ENCODE data around the gene CRISP2. TPM values are rescaled to one million over a fixed set of nuclear protein-coding genes. Genes with fewer than 3 reads are reported as not detected.
"Not testable (repeated sequence)": the region's sequence is repeated elsewhere in the genome, so short reads cannot be mapped to it uniquely, and the experiment has no call there.

The CRISP2 gene, protein sequence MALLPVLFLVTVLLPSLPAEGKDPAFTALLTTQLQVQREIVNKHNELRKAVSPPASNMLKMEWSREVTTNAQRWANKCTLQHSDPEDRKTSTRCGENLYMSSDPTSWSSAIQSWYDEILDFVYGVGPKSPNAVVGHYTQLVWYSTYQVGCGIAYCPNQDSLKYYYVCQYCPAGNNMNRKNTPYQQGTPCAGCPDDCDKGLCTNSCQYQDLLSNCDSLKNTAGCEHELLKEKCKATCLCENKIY
- total RNA-seq = not detected in 2 replicates

DNA sequence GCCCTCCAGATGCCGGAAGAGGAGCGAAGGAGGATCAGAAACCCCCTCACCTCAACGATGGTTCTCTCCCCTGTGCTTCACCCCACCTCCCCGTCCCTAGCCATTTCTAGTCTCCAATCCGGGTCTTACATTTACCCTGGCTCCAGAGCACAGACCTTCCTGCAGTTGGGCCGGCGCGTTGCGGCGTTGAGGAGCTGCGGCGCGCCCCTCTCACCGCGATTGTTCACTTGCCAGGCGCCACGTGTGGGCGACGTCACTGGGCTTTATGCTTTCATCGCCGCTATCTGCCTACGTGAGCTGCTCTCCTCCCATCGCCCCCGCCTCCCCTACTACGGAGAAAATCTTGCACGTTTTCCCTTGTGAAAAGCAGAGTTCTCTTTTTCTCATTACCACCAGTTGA, at the start of gene CRISP2:
CRISP2 (minus strand) TSS at position 198 of the 400 bp plus-strand sequence. CDS start 4,347 bp downstream, outside the sequence.
- no peak for DNase-seq (ENCODE audit: low read depth in 2 of 2)

DNA sequence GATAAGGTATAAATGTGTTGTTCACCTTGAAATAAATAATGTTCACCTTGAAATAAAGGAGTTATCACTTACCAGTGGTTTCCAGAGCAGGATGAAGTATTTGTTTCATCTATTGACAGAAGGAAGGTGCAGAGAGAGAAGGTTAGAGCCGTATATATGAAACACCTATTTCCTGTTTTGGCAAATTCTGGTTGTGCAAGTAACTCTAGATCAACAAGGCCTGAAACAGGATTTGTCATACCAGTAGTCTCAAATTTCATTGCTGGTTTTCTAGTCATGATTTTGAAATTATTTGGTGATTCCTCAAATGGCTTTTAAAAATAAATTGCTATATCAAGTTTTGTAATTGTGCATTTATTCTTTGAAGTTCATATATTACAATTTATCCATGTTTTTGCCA, 30.9 kb upstream of the CRISP2 start, which contains the start of gene CRISP3:
CRISP3 (minus strand) TSS at position 130 of the 400 bp plus-strand sequence; CDS start at position 109, 21 bp downstream.
- no peak for DNase-seq (ENCODE audit: low read depth in 2 of 2)

- no peak for DNase-seq (ENCODE audit: low read depth in 2 of 2)
Observed at GRCh38 chr6:49743429-49743828, 30.1 kb upstream of the CRISP2 start.

DNA sequence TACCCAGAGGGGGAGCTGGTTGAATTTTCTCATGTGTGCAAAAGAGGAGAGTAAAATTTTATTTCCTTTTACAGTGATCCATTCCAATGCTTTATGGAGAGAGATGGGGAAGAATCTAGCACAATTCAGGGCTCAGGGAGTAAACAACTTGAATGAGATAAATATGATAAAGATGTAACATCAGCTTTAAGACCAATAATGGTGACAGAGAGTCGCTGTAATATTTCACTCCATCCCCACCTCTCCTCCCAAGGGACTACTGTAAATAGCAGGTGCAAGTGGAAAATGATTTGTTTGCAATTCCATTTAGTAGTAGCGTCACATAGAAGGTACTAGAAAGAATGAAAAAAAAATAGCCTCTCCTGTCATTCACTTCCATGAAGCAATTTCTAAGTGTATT, 26.1 kb upstream of the CRISP2 start:
- no peak for DNase-seq (ENCODE audit: low read depth in 2 of 2)

- no peak for DNase-seq (ENCODE audit: low read depth in 2 of 2)
Observed at GRCh38 chr6:49736017-49736508, 22.7 kb upstream of the CRISP2 start.

DNA sequence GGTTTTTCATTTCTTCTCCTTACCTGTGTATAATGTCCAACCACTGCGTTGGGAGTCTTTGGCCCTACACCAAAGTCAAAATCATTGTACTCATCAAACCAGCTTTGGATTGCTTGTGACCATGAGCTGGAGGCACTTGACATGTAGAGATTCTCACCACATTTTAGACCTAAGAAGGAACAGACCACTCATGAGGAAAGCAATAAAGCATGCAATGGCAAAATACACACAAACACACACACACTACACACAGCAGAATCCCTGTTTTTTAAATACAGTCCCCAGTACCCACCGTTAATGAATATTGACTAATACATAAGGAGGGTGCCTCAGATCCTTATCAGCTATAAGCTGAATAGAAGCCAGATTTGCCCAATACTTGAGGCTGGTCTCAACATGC, 20.3 kb upstream of the CRISP2 start:
- DNase-seq (ENCODE audit: low read depth in 2 of 2) = no peak

- DNase-seq (ENCODE audit: low read depth in 2 of 2) = no peak
Observed at GRCh38 chr6:49732781-49733180, 19.4 kb upstream of the CRISP2 start.

GRCh38 chr6:49730251-49730650, 16.9 kb upstream of the CRISP2 start:
- no peak for DNase-seq (ENCODE audit: low read depth in 2 of 2)

GRCh38 chr6:49723917-49724316, 10.6 kb upstream of the CRISP2 start:
- not testable (repeated sequence) for DNase-seq (ENCODE audit: low read depth in 2 of 2)

- DNase-seq (ENCODE audit: low read depth in 2 of 2) = no peak
Observed at GRCh38 chr6:49721297-49721696, 8.0 kb upstream of the CRISP2 start.

- DNase-seq (ENCODE audit: low read depth in 2 of 2) = no peak
Observed at GRCh38 chr6:49720372-49720771, 7.0 kb upstream of the CRISP2 start.

DNA sequence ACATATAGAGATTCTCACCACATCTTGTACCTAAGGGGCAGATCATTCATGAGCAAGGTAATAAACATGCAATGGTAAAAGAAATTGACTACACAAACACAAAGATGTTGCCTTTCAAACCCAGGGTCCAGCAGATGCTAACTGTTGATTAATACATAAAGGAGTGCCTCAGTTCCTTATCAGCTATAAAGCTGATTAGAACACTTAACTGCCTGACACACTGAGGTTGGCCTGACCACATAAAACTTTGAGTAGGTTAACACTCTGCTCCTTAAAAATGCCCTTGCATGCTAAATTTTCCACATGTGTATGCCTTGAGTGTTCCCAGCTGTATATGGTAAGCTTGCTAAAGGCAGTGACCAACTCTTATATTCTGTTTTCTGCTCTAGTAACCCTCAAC, 14.9 kb downstream of the CRISP2 start:
- DNase-seq (ENCODE audit: low read depth in 2 of 2) = no peak

DNA sequence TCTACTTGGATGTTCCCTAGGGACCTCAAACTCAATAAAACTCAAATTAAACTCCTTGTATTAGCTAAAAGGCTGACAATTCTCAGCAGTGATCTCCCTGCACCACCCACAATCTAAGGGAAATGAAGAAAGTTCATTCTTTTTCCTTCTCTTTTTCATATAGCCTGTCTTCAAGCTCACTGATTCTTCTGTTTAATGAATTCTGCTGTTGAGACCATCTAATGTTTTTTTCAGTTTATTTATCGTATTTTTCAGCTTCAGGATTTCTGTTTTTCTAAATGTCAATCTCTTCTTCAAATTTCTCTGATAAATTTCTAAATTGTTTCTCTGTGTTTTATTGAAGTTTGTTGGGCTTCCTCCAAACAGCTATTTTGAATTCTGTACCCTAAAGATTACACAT, 19.8 kb downstream of the CRISP2 start:
- no peak for DNase-seq (ENCODE audit: low read depth in 2 of 2)

- DNase-seq (ENCODE audit: low read depth in 2 of 2) = no peak
Observed at GRCh38 chr6:49692534-49692933, 20.8 kb downstream of the CRISP2 start.

DNA sequence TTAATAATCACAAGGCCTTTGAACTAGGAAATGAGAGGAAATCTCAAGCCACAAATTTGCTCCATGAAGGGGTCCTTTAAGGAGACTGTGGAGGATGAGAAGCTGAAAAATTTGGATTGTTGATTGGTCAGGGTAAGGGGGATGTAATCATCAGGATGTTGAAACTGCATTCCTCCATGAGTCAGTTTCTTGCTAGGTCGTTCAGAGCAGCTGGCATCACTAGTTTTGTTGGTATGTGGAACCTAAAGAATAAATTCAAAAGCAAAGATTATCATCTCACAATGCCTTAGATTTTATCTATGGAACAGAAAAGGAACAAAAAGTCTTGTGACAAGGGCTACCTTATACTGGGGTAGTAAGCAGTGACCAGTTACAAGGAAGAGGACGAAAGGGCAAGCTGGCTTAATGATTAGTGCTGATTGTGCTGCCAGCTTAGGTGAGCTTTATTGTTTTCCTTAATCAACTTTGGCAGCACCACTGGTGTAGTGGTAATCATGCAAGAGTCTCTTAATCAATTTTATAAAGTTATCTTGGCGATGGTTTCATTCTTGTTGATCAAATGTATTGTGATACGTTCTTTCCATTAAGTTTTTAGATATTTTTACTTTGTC, 36.6 kb downstream of the CRISP2 start:
- no peak for DNase-seq (ENCODE audit: low read depth in 2 of 2)

DNA sequence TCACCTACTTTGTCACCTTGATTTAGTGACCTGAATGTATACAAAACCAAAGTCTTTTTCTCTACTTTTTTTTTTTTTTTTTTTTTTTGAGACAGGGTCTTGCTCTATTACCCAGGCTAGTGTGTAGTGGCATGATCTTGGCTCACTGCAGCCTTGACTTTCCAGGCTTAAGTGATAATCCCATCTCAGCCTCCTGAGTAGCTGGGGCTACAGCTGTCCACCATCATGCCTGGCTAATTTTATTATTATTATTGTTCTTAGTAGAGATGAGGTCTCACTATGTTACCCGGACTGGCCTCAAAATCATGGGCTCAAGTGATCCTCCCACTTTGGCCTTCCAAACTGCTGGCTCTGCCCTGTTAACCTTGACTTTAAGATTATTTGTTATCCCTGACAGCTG, 37.5 kb downstream of the CRISP2 start:
- DNase-seq (ENCODE audit: low read depth in 2 of 2) = no peak

DNA sequence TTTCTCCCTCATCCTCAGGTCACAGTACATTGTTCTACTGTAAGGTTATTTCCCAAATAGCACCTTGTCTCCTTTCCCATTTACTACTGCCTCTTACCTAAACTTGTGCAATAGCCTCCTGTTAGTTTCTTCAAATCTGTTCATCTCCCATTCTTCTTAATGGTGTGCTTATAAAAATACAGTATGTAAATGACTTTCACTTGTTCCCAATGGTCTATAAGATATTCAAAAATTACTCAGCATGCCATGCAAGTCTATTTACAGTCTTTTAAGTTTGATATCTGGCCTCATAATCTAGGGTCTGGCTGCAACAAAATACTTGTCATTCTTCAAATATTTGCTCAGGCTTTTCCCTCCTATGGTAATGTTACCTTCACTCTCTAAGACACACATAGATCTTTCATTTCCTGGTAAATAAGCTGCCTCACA, 45.2 kb downstream of the CRISP2 start:
- DNase-seq (ENCODE audit: low read depth in 2 of 2) = no peak

GRCh38 chr6:49666930-49667757, 46.2 kb downstream of the CRISP2 start:
- no peak for DNase-seq (ENCODE audit: low read depth in 2 of 2)

- DNase-seq (ENCODE audit: low read depth in 2 of 2) = no peak
Observed at GRCh38 chr6:49666480-49666879, 46.9 kb downstream of the CRISP2 start.

GRCh38 chr6:49664817-49665216, 48.5 kb downstream of the CRISP2 start:
- no peak for DNase-seq (ENCODE audit: low read depth in 2 of 2)

DNA sequence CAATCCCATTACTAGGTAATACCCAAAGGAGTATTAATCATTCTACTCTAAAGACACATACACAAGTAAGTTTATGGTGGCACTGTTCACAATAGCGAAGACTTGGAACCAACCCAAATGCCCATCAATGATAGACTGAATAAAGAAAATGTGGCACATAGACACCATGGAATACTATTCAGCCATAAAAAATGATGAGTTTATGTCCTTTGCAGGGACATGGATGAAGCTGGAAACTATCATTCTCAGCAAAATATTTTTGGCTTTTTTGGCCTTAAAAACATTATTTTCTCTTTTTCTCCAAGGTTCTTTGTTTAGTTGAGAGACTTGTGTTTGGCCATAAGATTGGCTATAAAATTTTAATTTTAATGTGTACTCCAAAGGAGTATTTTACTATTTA, 49.3 kb downstream of the CRISP2 start:
- DNase-seq (ENCODE audit: low read depth in 2 of 2) = not testable (repeated sequence)

GRCh38 chr6:49662892-49663261, 50.5 kb downstream of the CRISP2 start:
- no peak for DNase-seq (ENCODE audit: low read depth in 2 of 2)
